ENCODE measurements around the gene ISOC2.

DNA sequence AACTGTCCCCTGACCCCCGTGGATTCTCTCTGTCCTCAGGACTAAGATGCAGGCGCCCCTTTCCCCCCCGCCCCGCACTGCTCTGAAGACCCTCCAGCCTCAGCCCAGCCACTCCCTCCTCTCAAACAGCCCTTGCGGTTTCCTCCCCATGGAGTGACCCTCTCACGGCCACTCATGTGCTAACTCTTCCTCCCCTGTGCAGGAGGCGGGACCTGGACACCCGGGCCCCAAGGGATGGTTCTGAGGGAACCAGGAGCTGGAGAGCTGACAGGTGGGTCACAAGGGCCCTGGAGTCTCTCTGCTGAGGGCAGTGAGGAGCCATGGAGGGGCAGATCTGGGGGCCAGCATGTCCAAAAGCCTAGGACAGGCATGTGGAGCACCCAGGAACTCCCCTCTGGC, 1.9 kb downstream of the ISOC2 start:
- TF ChIP-seq, protein P1, sequence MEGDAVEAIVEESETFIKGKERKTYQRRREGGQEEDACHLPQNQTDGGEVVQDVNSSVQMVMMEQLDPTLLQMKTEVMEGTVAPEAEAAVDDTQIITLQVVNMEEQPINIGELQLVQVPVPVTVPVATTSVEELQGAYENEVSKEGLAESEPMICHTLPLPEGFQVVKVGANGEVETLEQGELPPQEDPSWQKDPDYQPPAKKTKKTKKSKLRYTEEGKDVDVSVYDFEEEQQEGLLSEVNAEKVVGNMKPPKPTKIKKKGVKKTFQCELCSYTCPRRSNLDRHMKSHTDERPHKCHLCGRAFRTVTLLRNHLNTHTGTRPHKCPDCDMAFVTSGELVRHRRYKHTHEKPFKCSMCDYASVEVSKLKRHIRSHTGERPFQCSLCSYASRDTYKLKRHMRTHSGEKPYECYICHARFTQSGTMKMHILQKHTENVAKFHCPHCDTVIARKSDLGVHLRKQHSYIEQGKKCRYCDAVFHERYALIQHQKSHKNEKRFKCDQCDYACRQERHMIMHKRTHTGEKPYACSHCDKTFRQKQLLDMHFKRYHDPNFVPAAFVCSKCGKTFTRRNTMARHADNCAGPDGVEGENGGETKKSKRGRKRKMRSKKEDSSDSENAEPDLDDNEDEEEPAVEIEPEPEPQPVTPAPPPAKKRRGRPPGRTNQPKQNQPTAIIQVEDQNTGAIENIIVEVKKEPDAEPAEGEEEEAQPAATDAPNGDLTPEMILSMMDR (conservative IDR thresholded peaks at IDR 0.05; ENCODE audit: low read length) = no peak
- TF ChIP-seq EZH2phosphoT487 (IDR thresholded peaks at IDR 0.05; ENCODE audit: borderline replicate concordance) = no peak
